Lung (tissue), 12 donors: ENCODE data around the gene SEZ6L2. TPM values are rescaled to one million over a fixed set of nuclear protein-coding genes. Genes with fewer than 3 reads are reported as not detected.

ENCODE experiments used
- ATAC-seq: fragments of 200-7000 bp; cut with Tn5 transposase; one replicate; pipeline ENCODE4 v1.9.1; 2020; ENCODE audit warnings: moderate number of reproducible peaks; ENCODE audit not compliant: insufficient read depth, low FRiP score
- DNase-seq, 3 donors: peaks; one replicate each; pipeline ENCODE4 v3.0.0-alpha.2; 2013 to 2017
- H3K27ac ChIP-seq, 2 donors: one replicate each; pipeline ENCODE4 v1.5.1; 2013; ENCODE audit warnings: mild to moderate bottlenecking in 2 of 2, moderate library complexity in 2 of 2, control low read depth in 1 of 2, inconsistent platforms in 1 of 2, low read depth in 1 of 2, low read length in 1 of 2
- H3K27me3 ChIP-seq, 3 donors: one replicate each; pipeline ENCODE4 v1.5.1; 2013; ENCODE audit warnings: low read length in 2 of 3; ENCODE audit not compliant: control insufficient read depth in 3 of 3, insufficient read depth in 3 of 3
- H3K36me3 ChIP-seq, 4 donors: one replicate each; pipeline ENCODE4 v1.5.1; 2013; ENCODE audit warnings: low read length in 4 of 4, mild to moderate bottlenecking in 1 of 4, moderate library complexity in 1 of 4; ENCODE audit not compliant: control insufficient read depth in 4 of 4, insufficient read depth in 4 of 4
- H3K4me1 ChIP-seq, 5 donors: one replicate each; pipeline ENCODE4 v1.5.1; 2013; ENCODE audit warnings: low read length in 5 of 5, mild to moderate bottlenecking in 2 of 5, moderate library complexity in 1 of 5; ENCODE audit not compliant: control insufficient read depth in 5 of 5, insufficient read depth in 5 of 5
- H3K4me3 ChIP-seq: one replicate; pipeline ENCODE4 v1.5.1; 2013; ENCODE audit warnings: mild to moderate bottlenecking, control low read depth, moderate library complexity
- H3K9ac ChIP-seq, 2 donors: one replicate each; pipeline ENCODE4 v1.5.1; 2013; ENCODE audit warnings: low read length in 2 of 2, control low read depth in 1 of 2; ENCODE audit not compliant: insufficient read depth in 1 of 2
- H3K9me3 ChIP-seq, 4 donors: one replicate each; pipeline ENCODE4 v1.5.1; 2013; ENCODE audit warnings: low read length in 3 of 4, mild to moderate bottlenecking in 1 of 4, moderate library complexity in 1 of 4; ENCODE audit not compliant: control insufficient read depth in 4 of 4, insufficient read depth in 3 of 4
- CTCF ChIP-seq: IDR thresholded peaks from 2 replicates; pipeline ENCODE4 v1.5.1; 2012; ENCODE audit warnings: mild to moderate bottlenecking; ENCODE audit errors: control extremely low read depth, extremely low read depth
- WGBS, 2 donors: extraction: QIAGEN DNeasy Blood & Tissue Kit; methylation state at CpG; one replicate each; pipeline ENCODE4 v1.1.7; 2013; 5-methylcytosine and 5-hydroxymethylcytosine counted together
- polyA plus RNA-seq, 2 donors: library from polyadenylated mRNA; stranded (reverse); fragments of 200-250 nt; gene quantifications; one replicate each; pipeline ENCODE4 v1.2.1, GENCODE V29; 2013
- total RNA-seq, 2 donors: library from RNA; depleted of rRNA in 1 of 2; stranded (reverse); fragments of >200 nt in 1 of 2; gene quantifications; one replicate each; pipeline ENCODE4 v1.2.1, GENCODE V29; 2014 to 2021
- donor health status: control.
- donor health status: control.
- donor health status: Bipolar disorder and iron deficiency.
- donor health status: healthy.
- donor health status: DM: yes; HTN: yes; CAD: no.

Gene SEZ6L2
- total and polyA plus RNA-seq, 4 donors, result 4.6 to 19.2 (median 6.1) TPM

GRCh38 chr16:29897333-29897732, 2.0 kb downstream of the SEZ6L2 start:
- Histone ChIP-seq H3K9ac (no peak overlapping the region), H3K27me3 (peaks cover 0 to 14% (median 8%) of the 10 kb centered on the region in 3 donors)
- WGBS, 2 donors, result 49 to 62% methylated on average over 4 of the region's 4 CpGs

GRCh38 chr16:29896841-29897240, 2.5 kb downstream of the SEZ6L2 start:
- TF ChIP-seq CTCF, result no peak
- H3K27ac ChIP-seq, result no peak overlapping the region
- peaks cover 0 to 2% (median 0%) of the 10 kb centered on the region in 4 donors for H3K9me3 ChIP-seq
- H3K4me3 ChIP-seq, result no peak overlapping the region
- no peak overlapping the region for H3K9ac ChIP-seq
- H3K36me3 ChIP-seq, result no peaks in the 10 kb centered on the region
- 48 to 53% methylated on average over 14 to 15 of the region's 15 CpGs for WGBS, 2 donors
- ATAC-seq, result no peak
- peaks cover 0 to 14% (median 8%) of the 10 kb centered on the region in 3 donors for H3K27me3 ChIP-seq
- H3K4me1 ChIP-seq, result peaks cover 0 to 14% (median 4%) of the 10 kb centered on the region in 5 donors
- DNase-seq, result no peak

More at GRCh38 chr16:29897333-29897732, 2.0 kb downstream of the SEZ6L2 start:
- peaks cover 0 to 2% (median 0%) of the 10 kb centered on the region in 4 donors for H3K9me3 ChIP-seq
- ATAC-seq, result no peak
- TF ChIP-seq CTCF, result no peak
- H3K4me1 ChIP-seq, result peaks cover 0 to 12% (median 4%) of the 10 kb centered on the region in 5 donors
- no peak for DNase-seq
- H3K27ac ChIP-seq, result no peak overlapping the region
- H3K36me3 ChIP-seq, result no peaks in the 10 kb centered on the region
- no peak overlapping the region for H3K4me3 ChIP-seq

DNA sequence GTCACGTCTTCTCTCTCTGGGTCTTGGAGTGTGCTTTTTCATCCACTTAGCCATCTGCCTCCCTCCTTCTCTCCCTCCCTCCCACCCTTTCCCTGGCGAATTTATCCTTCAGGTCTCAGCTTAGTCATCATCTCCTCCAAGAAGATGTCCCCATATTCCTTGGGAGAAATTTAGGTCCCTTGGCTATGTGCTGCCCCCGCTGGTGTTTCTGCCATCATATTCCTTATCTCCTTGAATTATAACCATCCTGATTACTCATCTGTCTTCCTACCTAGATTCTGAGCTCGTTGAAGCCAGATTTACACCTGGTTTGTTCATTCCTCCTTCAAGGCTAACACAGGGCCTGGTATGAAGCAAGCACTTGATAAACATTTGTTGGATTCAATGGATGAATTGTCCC, 5.0 kb downstream of the SEZ6L2 start:
- H3K36me3 ChIP-seq, result no peaks in the 10 kb centered on the region
- H3K27me3 ChIP-seq, result peaks cover 0 to 8% (median 6%) of the 10 kb centered on the region in 3 donors
- no peak for DNase-seq
- H3K27ac ChIP-seq, result no peak overlapping the region
- peaks cover 0 to 2% (median 0%) of the 10 kb centered on the region in 4 donors for H3K9me3 ChIP-seq
- 71 to 82% methylated on average over 4 of the region's 4 CpGs for whole genome bisulfite sequencing, 2 donors
- ATAC-seq, result no peak
- peaks cover 0 to 5% (median 0%) of the 10 kb centered on the region in 5 donors for H3K4me1 ChIP-seq
- no peak for TF ChIP-seq CTCF
- no peak overlapping the region for H3K9ac ChIP-seq
- no peak overlapping the region for H3K4me3 ChIP-seq

GRCh38 chr16:29893553-29893952, 5.8 kb downstream of the SEZ6L2 start:
- H3K4me1 ChIP-seq, result peaks cover 0 to 3% (median 0%) of the 10 kb centered on the region in 5 donors
- no peaks in the 10 kb centered on the region for H3K36me3 ChIP-seq
- peaks cover 0 to 2% (median 0%) of the 10 kb centered on the region in 4 donors for H3K9me3 ChIP-seq
- no peak overlapping the region for H3K27ac ChIP-seq
- no peak for ATAC-seq
- no peak overlapping the region for H3K9ac ChIP-seq
- H3K4me3 ChIP-seq, result no peak overlapping the region
- peaks cover 0 to 7% (median under 1%) of the 10 kb centered on the region in 3 donors for H3K27me3 ChIP-seq
- no peak for DNase-seq
- TF ChIP-seq CTCF, result no peak
- 86 to 88% methylated on average over 3 of the region's 3 CpGs for WGBS, 2 donors
